Measurements from ENCODE around the gene RUNDC3A.

DNA sequence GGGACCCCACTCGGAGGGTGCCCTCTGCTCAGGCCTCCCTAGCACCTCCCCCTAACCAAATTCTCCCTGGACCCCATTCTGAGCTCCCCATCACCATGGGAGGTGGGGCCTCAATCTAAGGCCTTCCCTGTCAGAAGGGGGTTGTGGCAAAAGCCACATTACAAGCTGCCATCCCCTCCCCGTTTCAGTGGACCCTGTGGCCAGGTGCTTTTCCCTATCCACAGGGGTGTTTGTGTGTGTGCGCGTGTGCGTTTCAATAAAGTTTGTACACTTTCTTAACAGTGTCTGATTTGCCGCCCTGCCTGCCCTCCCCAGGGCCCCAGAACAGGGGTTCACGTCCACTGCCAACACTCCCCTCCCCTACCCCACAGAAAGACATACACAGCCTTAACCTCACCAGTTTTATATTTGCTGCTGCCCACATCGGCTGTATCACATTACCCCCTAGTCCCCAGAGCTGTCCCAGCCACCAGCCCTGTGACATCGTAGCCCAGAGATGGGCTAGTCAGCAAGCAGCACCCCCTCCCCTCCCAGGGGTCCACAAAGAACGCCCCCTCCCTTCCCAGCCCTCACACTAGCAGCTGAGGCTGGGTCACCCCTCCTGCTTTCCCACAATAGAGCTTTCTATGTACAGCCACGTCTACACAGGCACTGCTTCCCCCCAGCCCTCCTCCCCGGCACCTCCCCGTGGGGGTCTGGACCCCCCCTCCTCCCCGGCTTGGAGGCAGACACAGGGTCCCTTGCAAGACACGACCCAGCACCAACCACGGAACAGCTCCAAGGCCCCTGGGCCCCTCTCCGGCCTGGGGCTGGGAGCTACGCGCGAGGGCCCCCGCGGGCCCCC is 44.6 kb downstream of the RUNDC3A start:
- TF ChIP-seq, protein P1, sequence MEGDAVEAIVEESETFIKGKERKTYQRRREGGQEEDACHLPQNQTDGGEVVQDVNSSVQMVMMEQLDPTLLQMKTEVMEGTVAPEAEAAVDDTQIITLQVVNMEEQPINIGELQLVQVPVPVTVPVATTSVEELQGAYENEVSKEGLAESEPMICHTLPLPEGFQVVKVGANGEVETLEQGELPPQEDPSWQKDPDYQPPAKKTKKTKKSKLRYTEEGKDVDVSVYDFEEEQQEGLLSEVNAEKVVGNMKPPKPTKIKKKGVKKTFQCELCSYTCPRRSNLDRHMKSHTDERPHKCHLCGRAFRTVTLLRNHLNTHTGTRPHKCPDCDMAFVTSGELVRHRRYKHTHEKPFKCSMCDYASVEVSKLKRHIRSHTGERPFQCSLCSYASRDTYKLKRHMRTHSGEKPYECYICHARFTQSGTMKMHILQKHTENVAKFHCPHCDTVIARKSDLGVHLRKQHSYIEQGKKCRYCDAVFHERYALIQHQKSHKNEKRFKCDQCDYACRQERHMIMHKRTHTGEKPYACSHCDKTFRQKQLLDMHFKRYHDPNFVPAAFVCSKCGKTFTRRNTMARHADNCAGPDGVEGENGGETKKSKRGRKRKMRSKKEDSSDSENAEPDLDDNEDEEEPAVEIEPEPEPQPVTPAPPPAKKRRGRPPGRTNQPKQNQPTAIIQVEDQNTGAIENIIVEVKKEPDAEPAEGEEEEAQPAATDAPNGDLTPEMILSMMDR (IDR thresholded peaks at IDR 0.05) = no peak
- TF ChIP-seq EP300 (IDR thresholded peaks at IDR 0.05) (no peak), POLR2A (IDR thresholded peaks at IDR 0.05) (no peak)

Measured in ovary (tissue), 3 donors.